H1 (cell line): ENCODE results near the gene MEF2B. TPM values are rescaled to one million over a fixed set of nuclear protein-coding genes. Genes with fewer than 3 reads are reported as not detected.

Experiments
- CTCF ChIA-PET: fragments of 300-600 bp; sonication (Branson Sonifier 250); formaldehyde crosslinking; loops from one replicate; lab custom pipeline; 2021; ENCODE audit not compliant: partially characterized antibody; lab: Charles Lee
- POLR2A ChIA-PET: fragments of 300-600 bp; sonication (Branson Sonifier 250); formaldehyde crosslinking; loops from one replicate; lab custom pipeline; 2021; ENCODE audit warnings: inconsistent platforms; ENCODE audit not compliant: partially characterized antibody; lab: Charles Lee
- DNase-seq, 2 experiments: peaks; one replicate each; pipeline versions ENCODE4 v3.0.0 to v3.0.0-alpha.2; 2010 to 2022; ENCODE audit warnings: low spot score in 2 of 2, low read depth in 1 of 2, mixed read lengths in 1 of 2
- FAIRE-seq: peaks from 2 replicates; lab custom pipeline; 2011; peaks lifted over from hg19 to GRCh38; lab: Jason Lieb, UNC
- H2AFZ ChIP-seq: 2 replicates; pipeline ENCODE4 v1.8.1; 2012; ENCODE audit warnings: low read length, inconsistent platforms
- H2AK5ac ChIP-seq: 2 replicates; pipeline ENCODE4 v1.6.1; 2013; ENCODE audit warnings: low read depth, low read length
- H2BK120ac ChIP-seq: replicated peaks from 2 replicates; pipeline ENCODE3; 2013; ENCODE audit warnings: low read depth, low read length, inconsistent platforms
- H2BK12ac ChIP-seq: 2 replicates; pipeline ENCODE4 v1.6.1; 2013; ENCODE audit warnings: low read depth, low read length
- H2BK15ac ChIP-seq: 2 replicates; pipeline ENCODE4 v1.6.1; 2013; ENCODE audit warnings: low read length
- H2BK20ac ChIP-seq: 2 replicates; pipeline ENCODE4 v1.6.1; 2013; ENCODE audit warnings: low read length
- H2BK5ac ChIP-seq: 2 replicates; pipeline ENCODE4 v1.6.1; 2013; ENCODE audit warnings: low read depth, low read length
- H3K14ac ChIP-seq: 2 replicates; pipeline ENCODE4 v1.6.1; 2013; ENCODE audit warnings: inconsistent platforms; ENCODE audit not compliant: insufficient read length
- H3K18ac ChIP-seq: 2 replicates; pipeline ENCODE4 v1.6.1; 2013; ENCODE audit warnings: low read length; ENCODE audit errors: extremely low read depth
- H3K23ac ChIP-seq: 2 replicates; pipeline ENCODE4 v1.6.1; 2013; ENCODE audit warnings: inconsistent platforms; ENCODE audit not compliant: insufficient read length
- H3K23me2 ChIP-seq: 2 replicates; pipeline ENCODE4 v1.6.1; 2013; ENCODE audit warnings: low read depth, low read length
- H3K27ac ChIP-seq: 2 replicates; pipeline ENCODE4 v1.6.1; 2011; ENCODE audit warnings: low read depth, low read length, inconsistent platforms
- H3K27me3 ChIP-seq, 4 experiments: replicated peaks in 1 of 4; 1 replicate in 1 of 4; 2 replicates in 3 of 4; pipeline versions ENCODE4 v1.6.1 to v1.8.1; 2011 to 2013; ENCODE audit warnings: low read length in 3 of 4, mild to moderate bottlenecking in 3 of 4, inconsistent platforms in 2 of 4, mixed read lengths in 2 of 4, moderate library complexity in 1 of 4; ENCODE audit not compliant: control insufficient read depth in 3 of 4, insufficient read depth in 3 of 4; ENCODE audit errors: extremely low read depth in 1 of 4
- H3K36me3 ChIP-seq, 4 experiments: 2 replicates each; pipeline versions ENCODE4 v1.6.1 to v1.8.1; 2011 to 2013; ENCODE audit warnings: mild to moderate bottlenecking in 4 of 4, low read length in 3 of 4, moderate library complexity in 2 of 4, control low read depth in 1 of 4, inconsistent platforms in 1 of 4; ENCODE audit not compliant: insufficient read depth in 4 of 4, control insufficient read depth in 2 of 4
- H3K4ac ChIP-seq: replicated peaks from 2 replicates; pipeline ENCODE3; 2013; ENCODE audit warnings: low read length, low read depth, mixed read lengths, inconsistent platforms; ENCODE audit not compliant: insufficient read length
- H3K4me1 ChIP-seq, 4 experiments: replicated peaks in 1 of 4; 1 replicate in 1 of 4; 2 replicates in 3 of 4; pipeline versions ENCODE4 v1.6.1 to v1.8.1; 2011 to 2013; ENCODE audit warnings: low read length in 3 of 4, inconsistent platforms in 2 of 4, mixed read lengths in 1 of 4; ENCODE audit not compliant: insufficient read depth in 4 of 4, control insufficient read depth in 3 of 4
- H3K4me2 ChIP-seq, 2 experiments: 2 replicates each; pipeline versions ENCODE4 v1.6.1 to v1.8.1; 2011 to 2013; ENCODE audit warnings: low read depth in 2 of 2, low read length in 2 of 2, control low read depth in 1 of 2, inconsistent platforms in 1 of 2, mild to moderate bottlenecking in 1 of 2; ENCODE audit not compliant: insufficient read depth in 1 of 2
- H3K4me3 ChIP-seq, 4 experiments: fragments of 200-600, 300-600 bp in 1 of 4; sonication (generic), shearing (Covaris generic), sonication (Bioruptor Twin) in 1 of 4; 2 replicates each; pipeline versions ENCODE4 v1.5.1 to v1.8.1; 2011 to 2016; ENCODE audit warnings: low read length in 4 of 4, low read depth in 3 of 4, control low read depth in 2 of 4, inconsistent platforms in 2 of 4, mild to moderate bottlenecking in 2 of 4, mixed read lengths in 1 of 4, moderate library complexity in 1 of 4; ENCODE audit not compliant: insufficient read depth in 2 of 4; ENCODE audit errors: extremely low read depth in 1 of 4
- H3K56ac ChIP-seq: replicated peaks from 2 replicates; pipeline ENCODE3; 2013; ENCODE audit warnings: low read depth, mild to moderate bottlenecking, mixed read lengths, low read length, inconsistent platforms; ENCODE audit not compliant: insufficient read length
- H3K79me1 ChIP-seq: 2 replicates; pipeline ENCODE4 v1.6.1; 2013; ENCODE audit warnings: low read depth, low read length, control low read depth
- H3K79me2 ChIP-seq, 2 experiments: 2 replicates each; pipeline versions ENCODE4 v1.6.1 to v1.8.1; 2012 to 2013; ENCODE audit warnings: low read length in 2 of 2, mild to moderate bottlenecking in 2 of 2, inconsistent platforms in 1 of 2; ENCODE audit not compliant: insufficient read depth in 2 of 2, control insufficient read depth in 1 of 2
- H3K9ac ChIP-seq, 4 experiments: replicated peaks in 1 of 4; 1 replicate in 1 of 4; 2 replicates in 3 of 4; pipeline versions ENCODE4 v1.6.1 to v1.8.1; 2011 to 2013; ENCODE audit warnings: low read depth in 3 of 4, low read length in 3 of 4, control low read depth in 2 of 4, mild to moderate bottlenecking in 2 of 4, moderate library complexity in 2 of 4, inconsistent platforms in 1 of 4; ENCODE audit errors: extremely low read depth in 1 of 4
- H3K9me3 ChIP-seq, 2 experiments: 2 replicates each; pipeline versions ENCODE4 v1.6.1 to v1.8.1; 2012 to 2013; ENCODE audit warnings: mild to moderate bottlenecking in 2 of 2, moderate library complexity in 2 of 2, control low read depth in 1 of 2, inconsistent platforms in 1 of 2, low read depth in 1 of 2, low read length in 1 of 2, mixed read lengths in 1 of 2; ENCODE audit not compliant: insufficient read depth in 2 of 2
- H4K20me1 ChIP-seq, 2 experiments: replicated peaks in 1 of 2; 2 replicates each; pipeline versions ENCODE3 to v1.8.1; 2011 to 2013; ENCODE audit warnings: inconsistent platforms in 2 of 2, low read length in 2 of 2, mild to moderate bottlenecking in 1 of 2; ENCODE audit not compliant: insufficient read depth in 2 of 2, control insufficient read depth in 1 of 2
- H4K5ac ChIP-seq: 2 replicates; pipeline ENCODE4 v1.6.1; 2013; ENCODE audit warnings: low read length, low read depth, mixed read lengths, inconsistent platforms; ENCODE audit not compliant: insufficient read length
- H4K8ac ChIP-seq: 2 replicates; pipeline ENCODE4 v1.8.0; 2013; ENCODE audit warnings: mild to moderate bottlenecking, moderate library complexity, low read length, inconsistent platforms; ENCODE audit not compliant: insufficient read depth; ENCODE audit errors: extremely low read depth
- H4K91ac ChIP-seq: replicated peaks from 2 replicates; pipeline ENCODE3; 2013; ENCODE audit warnings: low read length, mixed read lengths, inconsistent platforms; ENCODE audit not compliant: insufficient read length
- BRCA1 ChIP-seq: IDR thresholded peaks from 2 replicates; pipeline ENCODE4 v1.6.1; 2012; ENCODE audit warnings: low read depth, low read length, improper control_type of control experiment
- CREB1 ChIP-seq: IDR thresholded peaks from 2 replicates; pipeline ENCODE4 v1.6.1; 2012; ENCODE audit warnings: inconsistent platforms
- CTCF ChIP-seq, 3 experiments: IDR thresholded peaks; 1 replicate in 2 of 3; 2 replicates in 1 of 3; pipeline versions ENCODE4 v1.5.1 to v1.6.1; 2011; ENCODE audit warnings: low read length in 3 of 3, mild to moderate bottlenecking in 3 of 3, inconsistent platforms in 2 of 3, low read depth in 1 of 3, moderate library complexity in 1 of 3; ENCODE audit not compliant: insufficient read depth in 1 of 3; ENCODE audit errors: control extremely low read depth in 1 of 3
- GABPA ChIP-seq: IDR thresholded peaks from 2 replicates; pipeline ENCODE4 v1.6.1; 2011; ENCODE audit warnings: mild to moderate bottlenecking, low read length, moderate library complexity, borderline replicate concordance; ENCODE audit not compliant: insufficient read depth
- MAFK ChIP-seq: IDR thresholded peaks from 2 replicates; pipeline ENCODE4 v1.6.1; 2012; ENCODE audit warnings: low read depth, mild to moderate bottlenecking, improper control_type of control experiment, low read length
- POU5F1 ChIP-seq: IDR thresholded peaks from 2 replicates; pipeline ENCODE4 v1.6.1; 2011; ENCODE audit warnings: low read depth, mild to moderate bottlenecking, low read length, moderate library complexity
- RAD21 ChIP-seq, 2 experiments: IDR thresholded peaks in 1 of 2; conservative IDR thresholded peaks in 1 of 2; 2 replicates each; pipeline ENCODE4 v1.6.1; 2011; ENCODE audit warnings: low read depth in 2 of 2, low read length in 2 of 2, improper control_type of control experiment in 1 of 2, inconsistent platforms in 1 of 2, mild to moderate bottlenecking in 1 of 2, moderate library complexity in 1 of 2
- SP2 ChIP-seq: IDR thresholded peaks from 2 replicates; pipeline ENCODE4 v1.6.1; 2012; ENCODE audit warnings: mild to moderate bottlenecking, low read length, inconsistent platforms
- SRF ChIP-seq: IDR thresholded peaks from 2 replicates; pipeline ENCODE4 v1.6.1; 2011; ENCODE audit warnings: mild to moderate bottlenecking, low read depth, low read length, moderate library complexity
- TBP ChIP-seq: IDR thresholded peaks from 2 replicates; pipeline ENCODE4 v1.6.1; 2011; ENCODE audit warnings: low read depth, low read length, improper control_type of control experiment
- YY1 ChIP-seq: IDR thresholded peaks from 2 replicates; pipeline ENCODE4 v1.6.1; 2011; ENCODE audit warnings: low read depth, mild to moderate bottlenecking, low read length
- whole genome bisulfite sequencing, 2 experiments: shearing (Covaris generic) in 1 of 2; methylation state at CpG; one replicate each; pipeline versions ENCODE4 v1.1.6 to v1.1.7; 2013 to 2015; ENCODE audit warnings: low lambda C conversion rate in 2 of 2, mixed read lengths in 2 of 2, inconsistent platforms in 1 of 2, low coverage in 1 of 2, missing lambda C conversion rate in 1 of 2; ENCODE audit not compliant: insufficient replicate concordance in 2 of 2, insufficient coverage in 1 of 2, insufficient read length in 1 of 2; ENCODE audit errors: extremely low coverage in 1 of 2, missing lambda C conversion rate in 1 of 2; 5-methylcytosine and 5-hydroxymethylcytosine counted together
- polyA plus RNA-seq, 7 experiments: library from polyadenylated mRNA; depleted of rRNA in 3 of 7; stranded (reverse) in 5 of 7; unstranded in 2 of 7; fragments of >200 nt in 5 of 7; fragments of 200-250 nt in 2 of 7; gene quantifications; 1 replicate in 5 of 7; 2 replicates in 1 of 7; 4 replicates in 1 of 7; pipeline versions ENCODE4 v1.2.1 to v1.2.3, GENCODE V29; 2011 to 2013; ENCODE audit warnings: missing spikeins in 2 of 7, mixed read lengths in 2 of 7
- total RNA-seq: library from RNA; stranded (reverse); fragmentation: NEBNext Ultra II Directional; extraction: Animal tissue kit (Norgen Biotek cat#: 25700); gene quantifications from 2 replicates; pipeline ENCODE4 v1.2.1, GENCODE V29; 2021

The MEF2B gene
- total and polyA plus RNA-seq, 2 of the 8 experiments (the other 6 are each of a cell fraction or from before 2014, with no cell fraction given): 2.8 to 3.7 TPM

DNA sequence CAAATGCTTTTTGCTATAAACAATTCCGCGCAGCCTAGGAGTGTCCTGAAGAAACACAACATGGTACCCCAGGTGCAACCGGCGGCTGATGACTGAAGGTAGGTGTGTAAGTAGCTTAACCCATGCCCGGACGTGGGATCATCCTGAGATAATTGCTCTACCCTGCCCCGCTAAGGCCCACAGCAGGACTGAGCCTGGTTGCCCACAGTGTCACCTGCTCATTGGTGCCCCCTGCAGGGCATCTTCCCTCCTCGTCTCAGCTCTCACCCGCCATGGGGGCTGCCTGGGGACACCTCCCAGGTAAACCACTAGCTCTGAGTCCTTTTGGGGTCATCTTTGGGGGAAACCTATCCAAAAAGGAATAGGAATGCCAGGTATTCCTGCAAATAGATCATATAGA is 54.1 kb downstream of the MEF2B start:
- H3K27ac ChIP-seq: no peak overlapping the region
- no peak overlapping the region for H3K9ac ChIP-seq
- H2BK12ac ChIP-seq: no peak overlapping the region
- H2BK20ac ChIP-seq: no peak overlapping the region
- H3K23ac ChIP-seq: no peak overlapping the region
- no peak overlapping the region for H2AK5ac ChIP-seq
- H3K27me3 ChIP-seq: 0 out of 7 replicates have a peak, but pooled peaks cover 0 to 2% (median 0%) of the 10 kb centered on the region in 4 experiments
- H2BK15ac ChIP-seq: no peak overlapping the region
- CTCF ChIA-PET: interaction anchor here (0.5 to 3.5 kb wide), 47 partner anchors 9 to 1216 kb away, joined by 3 to 58 read pairs (median 4); partner anchors contain the start of genes NCAN and SLC25A42
- no peak overlapping the region for H2AFZ ChIP-seq
- H3K23me2 ChIP-seq: peaks cover 5% of the 10 kb centered on the region; the same call in 1 of the 2 replicates
- H3K9me3 ChIP-seq: no peaks in the 10 kb centered on the region
- no peak overlapping the region for H2BK120ac ChIP-seq
- POLR2A ChIA-PET: interaction anchor here (0.6 to 2.1 kb wide), 13 partner anchors 8 to 65 kb away, joined by 3 to 8 read pairs (median 3); no protein-coding TSS in a partner anchor
- peaks cover 0 to 9% (median 4%) of the 10 kb centered on the region in 4 experiments; a peak in 3 of 8 replicates for H3K36me3 ChIP-seq
- no peak overlapping the region for H3K18ac ChIP-seq
- H4K91ac ChIP-seq: no peak overlapping the region
- H4K8ac ChIP-seq: no peak overlapping the region
- H3K79me2 ChIP-seq: no peaks in the 10 kb centered on the region
- H3K14ac ChIP-seq: no peak overlapping the region
- peaks cover 0 to 4% of the 10 kb centered on the region in 2 experiments for H4K20me1 ChIP-seq
- H2BK5ac ChIP-seq: no peak overlapping the region
- no peak overlapping the region for H3K56ac ChIP-seq
- no peaks in the 10 kb centered on the region for H3K79me1 ChIP-seq
- no peak overlapping the region for H3K4ac ChIP-seq
- WGBS, 2 experiments: 72% methylated on average over 9 of the region's 9 CpGs; no CpG with 5 or more reads in 1 of the 2 experiments
- peaks cover 3 to 12% (median 10%) of the 10 kb centered on the region in 4 experiments; a peak in 6 of 7 replicates for H3K4me1 ChIP-seq
- no peak overlapping the region for H3K4me3 ChIP-seq
- H4K5ac ChIP-seq: no peak overlapping the region
- no peak overlapping the region for H3K4me2 ChIP-seq
- FAIRE-seq: no peak
- peak in 1 of 2 experiments; percentile 93 for DNase-seq
- TF ChIP-seq BRCA1: no peak
- no peak for TF ChIP-seq SP2
- peak; percentile 52; the same call in 1 of the 2 replicates for TF ChIP-seq YY1
- peak; percentile 71 to 79 for TF ChIP-seq RAD21 (IDR thresholded peaks at IDR 0.05 in 1 of 2, conservative IDR thresholded peaks at IDR 0.05 in 1 of 2; ENCODE audit: low read depth in 2 of 2, low read length in 2 of 2)
- TF ChIP-seq CTCF (IDR thresholded peaks at IDR 0.05; ENCODE audit: control extremely low read depth in 1 of 3, insufficient read depth in 1 of 3, low read depth in 1 of 3, low read length in 3 of 3): peak; percentile 91 to 96 (median 95)
- TF ChIP-seq CREB1: peak; percentile 56; the same call in 1 of the 2 replicates
- TF ChIP-seq SRF: no peak
- 0 out of 2 replicates have a peak, but pooled peaks have one; percentile 38 for TF ChIP-seq GABPA
- TF ChIP-seq POU5F1: no peak
- TF ChIP-seq TBP: no peak
- no peak for TF ChIP-seq MAFK
